IPS-11a (cell line): ENCODE data around the gene SECISBP2.

Experiments used
- H3K4me3 ChIP-seq: one replicate; pipeline ENCODE4 v1.5.1; 2013; ENCODE audit warnings: low read depth, low read length, control low read depth

The SECISBP2 gene

GRCh38 chr9:89400403-89401116 lies 82.3 kb downstream of the SECISBP2 start:
- no peak overlapping the region for H3K4me3 ChIP-seq

DNA sequence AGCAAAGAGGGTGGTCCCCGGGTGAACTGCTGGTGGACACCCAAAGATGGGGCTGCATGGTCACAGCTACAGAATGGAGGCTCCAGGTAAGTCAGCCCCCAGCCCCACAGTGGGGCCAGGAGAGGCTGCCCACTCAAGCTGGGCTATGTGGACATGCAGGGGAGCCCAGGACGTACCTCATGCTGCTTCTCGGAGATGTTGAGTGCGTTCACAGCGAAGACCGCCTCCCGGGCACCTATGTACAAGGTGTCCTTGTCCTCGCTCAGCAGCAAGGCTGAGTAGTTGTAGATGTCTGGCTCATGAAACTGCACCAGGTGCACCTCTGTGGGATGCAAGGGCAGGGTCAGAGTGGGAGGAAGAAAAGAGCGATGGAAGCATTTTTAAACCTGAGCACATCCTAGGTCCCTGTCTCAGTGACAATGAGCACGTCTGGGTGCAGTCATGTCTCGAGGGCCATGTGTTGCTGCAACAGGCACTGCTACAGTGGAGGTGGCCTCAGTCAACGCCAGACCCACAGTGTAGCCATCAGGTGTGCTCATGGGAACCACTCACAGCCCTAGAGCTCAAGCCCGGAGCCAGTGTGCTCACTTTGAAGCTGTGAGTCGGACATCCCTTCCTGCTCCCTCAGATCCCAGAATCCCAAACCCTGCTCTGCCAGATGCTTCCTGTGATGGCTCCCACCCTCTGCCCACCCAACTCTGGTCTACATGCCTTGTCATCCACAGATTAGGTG lies 84.6 kb downstream of the SECISBP2 start:
- no peak overlapping the region for H3K4me3 ChIP-seq

DNA sequence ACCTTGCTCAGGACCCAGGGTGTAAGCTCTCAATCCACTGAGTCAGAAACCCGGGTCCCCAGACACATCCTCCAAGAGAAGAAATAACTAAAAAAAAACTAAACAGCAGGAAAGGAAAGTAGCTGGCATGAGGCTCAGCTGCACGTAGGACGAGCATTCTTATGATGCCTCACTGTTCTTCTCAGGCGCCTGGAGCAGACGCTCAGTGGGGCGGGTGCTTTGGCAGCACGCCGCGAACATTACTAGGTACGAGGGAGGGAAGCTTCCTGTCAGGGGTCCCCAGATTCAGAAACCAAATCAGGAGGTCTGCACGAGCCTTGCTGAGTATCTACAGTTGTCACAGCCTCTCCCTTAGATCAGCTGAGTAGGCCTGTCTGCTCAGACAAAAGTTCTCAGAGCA lies 85.8 kb downstream of the SECISBP2 start:
- H3K4me3 ChIP-seq = no peak overlapping the region

DNA sequence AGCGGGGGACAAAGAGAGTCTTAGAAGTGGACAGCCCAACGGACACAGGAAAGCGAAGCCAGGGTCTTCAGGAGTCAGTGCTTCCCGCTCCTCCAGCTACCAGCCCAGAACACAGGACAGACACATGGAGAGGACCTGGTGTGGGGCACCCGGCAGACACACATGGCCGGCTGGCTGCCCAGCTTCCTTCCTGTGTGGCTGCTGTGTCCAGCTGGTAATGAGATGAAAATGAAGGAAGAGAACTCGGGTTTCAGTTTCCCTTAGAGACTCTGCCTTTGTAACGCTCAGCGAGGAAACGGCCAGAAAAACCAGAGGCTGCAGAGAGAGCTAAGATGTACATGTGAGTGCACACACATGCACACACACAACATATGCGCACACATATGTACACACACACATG lies 87.5 kb downstream of the SECISBP2 start:
- H3K4me3 ChIP-seq = no peak overlapping the region

DNA sequence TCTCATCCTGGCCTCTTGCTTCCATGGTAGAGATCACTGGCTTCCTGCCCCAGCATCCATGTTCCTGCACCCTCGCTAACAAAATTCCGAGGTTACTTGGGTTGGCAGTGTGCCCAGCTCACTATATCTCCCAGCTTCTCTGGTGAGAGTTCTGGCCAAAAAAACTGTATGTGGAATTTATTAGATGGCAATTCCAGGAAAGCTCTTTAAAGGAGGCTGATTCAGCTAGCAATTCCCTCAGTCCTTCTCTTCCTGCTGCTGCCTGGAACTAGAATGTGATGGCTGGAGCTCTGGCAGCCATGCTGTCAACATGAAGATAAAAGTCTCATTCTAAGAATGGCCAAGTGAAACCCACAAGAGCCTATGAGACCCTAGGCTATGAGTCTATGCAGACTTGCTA lies 88.8 kb downstream of the SECISBP2 start:
- H3K4me3 ChIP-seq = no peak overlapping the region

DNA sequence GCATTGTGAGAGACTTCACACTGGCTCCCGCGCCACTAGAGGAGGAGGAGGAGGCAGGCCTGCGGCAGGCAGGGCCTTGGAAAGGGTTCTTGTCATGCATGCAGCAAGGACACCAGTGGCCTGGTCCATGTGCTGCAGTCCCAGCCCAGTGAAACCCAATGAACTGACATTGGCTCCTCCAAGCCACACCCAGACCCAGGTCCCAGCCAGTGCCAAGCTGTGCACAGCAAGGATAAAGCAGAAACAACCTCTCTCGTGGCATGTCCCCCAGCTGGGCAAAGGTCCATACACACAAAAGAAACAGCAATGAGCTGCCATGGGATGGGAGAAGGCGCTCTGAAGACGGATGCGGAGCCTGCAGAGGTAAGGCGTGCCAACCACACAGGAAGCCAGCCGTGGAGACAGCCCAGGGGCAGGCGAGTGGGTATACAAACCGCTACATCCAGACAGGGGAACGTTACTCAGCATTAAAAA lies 90.4 kb downstream of the SECISBP2 start:
- no peak overlapping the region for H3K4me3 ChIP-seq
